Measurements from ENCODE around the gene IGF1R. TPM values are rescaled to one million over a fixed set of nuclear protein-coding genes. Genes with fewer than 3 reads are reported as not detected.

Gene IGF1R
- total RNA-seq, 1 experiment from 2014 or later: 125 TPM

DNA sequence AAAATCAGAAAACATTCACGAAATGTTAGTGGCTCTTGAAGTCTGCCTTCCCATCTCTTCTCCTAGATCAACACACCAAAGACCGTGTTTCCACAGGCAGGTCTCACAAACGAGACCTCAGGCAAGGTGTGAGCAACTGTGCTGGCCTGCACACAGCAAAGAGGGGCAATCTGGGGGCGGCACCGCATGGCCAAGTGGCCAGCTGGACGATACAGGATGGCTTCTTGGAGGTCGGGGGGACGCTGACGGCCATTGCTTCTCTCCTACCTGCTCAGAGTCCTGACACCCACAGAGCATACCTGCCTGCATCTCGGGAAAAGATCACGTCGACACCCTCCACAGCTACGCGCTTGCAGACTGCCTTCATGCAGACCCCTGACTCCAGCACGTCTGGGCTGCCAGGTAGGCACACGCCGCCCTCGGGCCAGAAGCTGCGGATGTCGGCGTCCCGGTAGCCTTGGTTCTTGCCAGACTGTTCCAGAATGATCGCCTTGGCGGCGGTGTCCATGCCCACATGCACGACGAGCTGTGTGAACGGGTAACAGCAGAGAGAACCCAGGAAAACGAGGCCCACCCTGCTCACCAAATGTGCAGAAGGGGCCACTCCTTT lies 320.9 kb downstream of the IGF1R start:
- H3K4me3 Mint-ChIP-seq: no peak overlapping the region
- DNase-seq (ENCODE audit: low spot score) (no peak), ATAC-seq (no peak)
- TF ChIP-seq, protein P1, sequence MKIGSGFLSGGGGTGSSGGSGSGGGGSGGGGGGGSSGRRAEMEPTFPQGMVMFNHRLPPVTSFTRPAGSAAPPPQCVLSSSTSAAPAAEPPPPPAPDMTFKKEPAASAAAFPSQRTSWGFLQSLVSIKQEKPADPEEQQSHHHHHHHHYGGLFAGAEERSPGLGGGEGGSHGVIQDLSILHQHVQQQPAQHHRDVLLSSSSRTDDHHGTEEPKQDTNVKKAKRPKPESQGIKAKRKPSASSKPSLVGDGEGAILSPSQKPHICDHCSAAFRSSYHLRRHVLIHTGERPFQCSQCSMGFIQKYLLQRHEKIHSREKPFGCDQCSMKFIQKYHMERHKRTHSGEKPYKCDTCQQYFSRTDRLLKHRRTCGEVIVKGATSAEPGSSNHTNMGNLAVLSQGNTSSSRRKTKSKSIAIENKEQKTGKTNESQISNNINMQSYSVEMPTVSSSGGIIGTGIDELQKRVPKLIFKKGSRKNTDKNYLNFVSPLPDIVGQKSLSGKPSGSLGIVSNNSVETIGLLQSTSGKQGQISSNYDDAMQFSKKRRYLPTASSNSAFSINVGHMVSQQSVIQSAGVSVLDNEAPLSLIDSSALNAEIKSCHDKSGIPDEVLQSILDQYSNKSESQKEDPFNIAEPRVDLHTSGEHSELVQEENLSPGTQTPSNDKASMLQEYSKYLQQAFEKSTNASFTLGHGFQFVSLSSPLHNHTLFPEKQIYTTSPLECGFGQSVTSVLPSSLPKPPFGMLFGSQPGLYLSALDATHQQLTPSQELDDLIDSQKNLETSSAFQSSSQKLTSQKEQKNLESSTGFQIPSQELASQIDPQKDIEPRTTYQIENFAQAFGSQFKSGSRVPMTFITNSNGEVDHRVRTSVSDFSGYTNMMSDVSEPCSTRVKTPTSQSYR (CRISPR knock-in tag; IDR thresholded peaks at IDR 0.05): no peak
- TF ChIP-seq, protein P2, sequence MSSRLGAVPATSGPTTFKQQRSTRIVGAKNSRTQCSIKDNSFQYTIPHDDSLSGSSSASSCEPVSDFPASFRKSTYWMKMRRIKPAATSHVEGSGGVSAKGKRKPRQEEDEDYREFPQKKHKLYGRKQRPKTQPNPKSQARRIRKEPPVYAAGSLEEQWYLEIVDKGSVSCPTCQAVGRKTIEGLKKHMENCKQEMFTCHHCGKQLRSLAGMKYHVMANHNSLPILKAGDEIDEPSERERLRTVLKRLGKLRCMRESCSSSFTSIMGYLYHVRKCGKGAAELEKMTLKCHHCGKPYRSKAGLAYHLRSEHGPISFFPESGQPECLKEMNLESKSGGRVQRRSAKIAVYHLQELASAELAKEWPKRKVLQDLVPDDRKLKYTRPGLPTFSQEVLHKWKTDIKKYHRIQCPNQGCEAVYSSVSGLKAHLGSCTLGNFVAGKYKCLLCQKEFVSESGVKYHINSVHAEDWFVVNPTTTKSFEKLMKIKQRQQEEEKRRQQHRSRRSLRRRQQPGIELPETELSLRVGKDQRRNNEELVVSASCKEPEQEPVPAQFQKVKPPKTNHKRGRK (CRISPR knock-in tag; IDR thresholded peaks at IDR 0.05; ENCODE audit: borderline replicate concordance): no peak
- TF ChIP-seq, protein P3, sequence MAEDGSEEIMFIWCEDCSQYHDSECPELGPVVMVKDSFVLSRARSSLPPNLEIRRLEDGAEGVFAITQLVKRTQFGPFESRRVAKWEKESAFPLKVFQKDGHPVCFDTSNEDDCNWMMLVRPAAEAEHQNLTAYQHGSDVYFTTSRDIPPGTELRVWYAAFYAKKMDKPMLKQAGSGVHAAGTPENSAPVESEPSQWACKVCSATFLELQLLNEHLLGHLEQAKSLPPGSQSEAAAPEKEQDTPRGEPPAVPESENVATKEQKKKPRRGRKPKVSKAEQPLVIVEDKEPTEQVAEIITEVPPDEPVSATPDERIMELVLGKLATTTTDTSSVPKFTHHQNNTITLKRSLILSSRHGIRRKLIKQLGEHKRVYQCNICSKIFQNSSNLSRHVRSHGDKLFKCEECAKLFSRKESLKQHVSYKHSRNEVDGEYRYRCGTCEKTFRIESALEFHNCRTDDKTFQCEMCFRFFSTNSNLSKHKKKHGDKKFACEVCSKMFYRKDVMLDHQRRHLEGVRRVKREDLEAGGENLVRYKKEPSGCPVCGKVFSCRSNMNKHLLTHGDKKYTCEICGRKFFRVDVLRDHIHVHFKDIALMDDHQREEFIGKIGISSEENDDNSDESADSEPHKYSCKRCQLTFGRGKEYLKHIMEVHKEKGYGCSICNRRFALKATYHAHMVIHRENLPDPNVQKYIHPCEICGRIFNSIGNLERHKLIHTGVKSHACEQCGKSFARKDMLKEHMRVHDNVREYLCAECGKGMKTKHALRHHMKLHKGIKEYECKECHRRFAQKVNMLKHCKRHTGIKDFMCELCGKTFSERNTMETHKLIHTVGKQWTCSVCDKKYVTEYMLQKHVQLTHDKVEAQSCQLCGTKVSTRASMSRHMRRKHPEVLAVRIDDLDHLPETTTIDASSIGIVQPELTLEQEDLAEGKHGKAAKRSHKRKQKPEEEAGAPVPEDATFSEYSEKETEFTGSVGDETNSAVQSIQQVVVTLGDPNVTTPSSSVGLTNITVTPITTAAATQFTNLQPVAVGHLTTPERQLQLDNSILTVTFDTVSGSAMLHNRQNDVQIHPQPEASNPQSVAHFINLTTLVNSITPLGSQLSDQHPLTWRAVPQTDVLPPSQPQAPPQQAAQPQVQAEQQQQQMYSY (CRISPR knock-in tag; IDR thresholded peaks at IDR 0.05): no peak
- TF ChIP-seq CBFB (CRISPR knock-in tag; IDR thresholded peaks at IDR 0.05; ENCODE audit: low read depth) (no peak), NFATC4 (CRISPR knock-in tag; IDR thresholded peaks at IDR 0.05) (no peak), TEAD1 (CRISPR knock-in tag; IDR thresholded peaks at IDR 0.05) (no peak), MXD4 (CRISPR knock-in tag; IDR thresholded peaks at IDR 0.05; ENCODE audit: borderline replicate concordance) (no peak), EMX1 (CRISPR knock-in tag; IDR thresholded peaks at IDR 0.05) (no peak), OVOL2 (CRISPR knock-in tag; IDR thresholded peaks at IDR 0.05; ENCODE audit: borderline replicate concordance) (no peak), TCF7 (CRISPR knock-in tag; IDR thresholded peaks at IDR 0.05; ENCODE audit: low read depth) (no peak)
- TF ChIP-seq, protein P4, sequence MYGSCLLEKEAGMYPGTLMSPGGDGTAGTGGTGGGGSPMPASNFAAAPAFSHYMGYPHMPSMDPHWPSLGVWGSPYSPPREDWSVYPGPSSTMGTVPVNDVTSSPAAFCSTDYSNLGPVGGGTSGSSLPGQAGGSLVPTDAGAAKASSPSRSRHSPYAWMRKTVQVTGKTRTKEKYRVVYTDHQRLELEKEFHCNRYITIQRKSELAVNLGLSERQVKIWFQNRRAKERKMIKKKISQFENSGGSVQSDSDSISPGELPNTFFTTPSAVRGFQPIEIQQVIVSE (CRISPR knock-in tag; IDR thresholded peaks at IDR 0.05; ENCODE audit: borderline replicate concordance): no peak
- TF ChIP-seq, protein P5, sequence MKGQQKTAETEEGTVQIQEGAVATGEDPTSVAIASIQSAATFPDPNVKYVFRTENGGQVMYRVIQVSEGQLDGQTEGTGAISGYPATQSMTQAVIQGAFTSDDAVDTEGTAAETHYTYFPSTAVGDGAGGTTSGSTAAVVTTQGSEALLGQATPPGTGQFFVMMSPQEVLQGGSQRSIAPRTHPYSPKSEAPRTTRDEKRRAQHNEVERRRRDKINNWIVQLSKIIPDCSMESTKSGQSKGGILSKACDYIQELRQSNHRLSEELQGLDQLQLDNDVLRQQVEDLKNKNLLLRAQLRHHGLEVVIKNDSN (CRISPR knock-in tag; IDR thresholded peaks at IDR 0.05): no peak
- no peak overlapping the region for H3K27ac Mint-ChIP-seq
- ChIA-PET CTCF (interaction anchor here (1.2 to 1.4 kb wide), 2 partner anchors 107 to 526 kb away, joined by 4 read pairs; no protein-coding TSS in a partner anchor), POLR2A (no interaction called here)
- H3K36me3 Mint-ChIP-seq: no peaks in the 10 kb centered on the region
- H3K4me1 Mint-ChIP-seq: 0 out of 2 replicates have a peak, but pooled peaks cover 3% of the 10 kb centered on the region
- no peaks in the 10 kb centered on the region for H3K9me3 Mint-ChIP-seq
- H3K27me3 Mint-ChIP-seq (ENCODE audit: low read depth): no peaks in the 10 kb centered on the region

DNA sequence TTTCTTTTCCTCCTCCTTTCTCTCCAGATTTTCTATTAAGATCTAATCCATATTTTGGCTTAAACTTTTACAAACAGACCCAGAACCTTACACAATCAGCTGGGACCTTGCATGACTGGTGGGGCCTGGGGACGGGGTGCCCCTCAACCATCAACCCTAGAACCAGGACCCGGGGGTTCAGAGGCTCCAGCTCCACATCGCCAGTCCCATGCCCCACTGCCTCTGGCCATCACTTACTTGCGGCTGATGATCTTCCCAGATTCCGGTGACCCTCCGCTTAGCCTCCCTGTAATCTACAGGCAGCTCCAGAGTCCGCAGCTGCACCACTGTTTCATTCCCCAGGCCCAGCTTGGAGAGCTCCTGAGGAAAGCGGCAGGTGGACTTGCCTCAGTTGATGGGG lies 322.5 kb downstream of the IGF1R start:
- ChIA-PET CTCF (no interaction called here), POLR2A (no interaction called here)
- H3K36me3 Mint-ChIP-seq: no peaks in the 10 kb centered on the region
- H3K27ac Mint-ChIP-seq: no peak overlapping the region
- H3K4me1 Mint-ChIP-seq: 0 out of 2 replicates have a peak, but pooled peaks cover under 1% of the 10 kb centered on the region
- H3K9me3 Mint-ChIP-seq: no peaks in the 10 kb centered on the region
- no peak overlapping the region for H3K4me3 Mint-ChIP-seq
- no peak for ATAC-seq
- H3K27me3 Mint-ChIP-seq (ENCODE audit: low read depth): no peaks in the 10 kb centered on the region
- DNase-seq (ENCODE audit: low spot score): no peak
- TF ChIP-seq, protein P6, sequence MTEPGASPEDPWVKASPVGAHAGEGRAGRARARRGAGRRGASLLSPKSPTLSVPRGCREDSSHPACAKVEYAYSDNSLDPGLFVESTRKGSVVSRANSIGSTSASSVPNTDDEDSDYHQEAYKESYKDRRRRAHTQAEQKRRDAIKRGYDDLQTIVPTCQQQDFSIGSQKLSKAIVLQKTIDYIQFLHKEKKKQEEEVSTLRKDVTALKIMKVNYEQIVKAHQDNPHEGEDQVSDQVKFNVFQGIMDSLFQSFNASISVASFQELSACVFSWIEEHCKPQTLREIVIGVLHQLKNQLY (CRISPR knock-in tag; IDR thresholded peaks at IDR 0.05): no peak
- TF ChIP-seq ZBTB21 (CRISPR knock-in tag; IDR thresholded peaks at IDR 0.05; ENCODE audit: borderline replicate concordance) (no peak), ZNF396 (CRISPR knock-in tag; IDR thresholded peaks at IDR 0.05; ENCODE audit: borderline replicate concordance) (no peak), NFATC4 (CRISPR knock-in tag; IDR thresholded peaks at IDR 0.05) (no peak)
- TF ChIP-seq, protein P2 (CRISPR knock-in tag; IDR thresholded peaks at IDR 0.05; ENCODE audit: borderline replicate concordance): no peak
- TF ChIP-seq, protein P7, sequence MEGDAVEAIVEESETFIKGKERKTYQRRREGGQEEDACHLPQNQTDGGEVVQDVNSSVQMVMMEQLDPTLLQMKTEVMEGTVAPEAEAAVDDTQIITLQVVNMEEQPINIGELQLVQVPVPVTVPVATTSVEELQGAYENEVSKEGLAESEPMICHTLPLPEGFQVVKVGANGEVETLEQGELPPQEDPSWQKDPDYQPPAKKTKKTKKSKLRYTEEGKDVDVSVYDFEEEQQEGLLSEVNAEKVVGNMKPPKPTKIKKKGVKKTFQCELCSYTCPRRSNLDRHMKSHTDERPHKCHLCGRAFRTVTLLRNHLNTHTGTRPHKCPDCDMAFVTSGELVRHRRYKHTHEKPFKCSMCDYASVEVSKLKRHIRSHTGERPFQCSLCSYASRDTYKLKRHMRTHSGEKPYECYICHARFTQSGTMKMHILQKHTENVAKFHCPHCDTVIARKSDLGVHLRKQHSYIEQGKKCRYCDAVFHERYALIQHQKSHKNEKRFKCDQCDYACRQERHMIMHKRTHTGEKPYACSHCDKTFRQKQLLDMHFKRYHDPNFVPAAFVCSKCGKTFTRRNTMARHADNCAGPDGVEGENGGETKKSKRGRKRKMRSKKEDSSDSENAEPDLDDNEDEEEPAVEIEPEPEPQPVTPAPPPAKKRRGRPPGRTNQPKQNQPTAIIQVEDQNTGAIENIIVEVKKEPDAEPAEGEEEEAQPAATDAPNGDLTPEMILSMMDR (IDR thresholded peaks at IDR 0.05): no peak
- TF ChIP-seq, protein P8, sequence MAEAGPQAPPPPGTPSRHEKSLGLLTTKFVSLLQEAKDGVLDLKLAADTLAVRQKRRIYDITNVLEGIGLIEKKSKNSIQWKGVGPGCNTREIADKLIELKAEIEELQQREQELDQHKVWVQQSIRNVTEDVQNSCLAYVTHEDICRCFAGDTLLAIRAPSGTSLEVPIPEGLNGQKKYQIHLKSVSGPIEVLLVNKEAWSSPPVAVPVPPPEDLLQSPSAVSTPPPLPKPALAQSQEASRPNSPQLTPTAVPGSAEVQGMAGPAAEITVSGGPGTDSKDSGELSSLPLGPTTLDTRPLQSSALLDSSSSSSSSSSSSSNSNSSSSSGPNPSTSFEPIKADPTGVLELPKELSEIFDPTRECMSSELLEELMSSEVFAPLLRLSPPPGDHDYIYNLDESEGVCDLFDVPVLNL (CRISPR knock-in tag; IDR thresholded peaks at IDR 0.05; ENCODE audit: borderline replicate concordance, low read depth): no peak

Measured in WTC11 (cell line).